ENCODE measurements around the gene ELMO1. TPM values are rescaled to one million over a fixed set of nuclear protein-coding genes. Genes with fewer than 3 reads are reported as not detected.

Gene ELMO1
- total RNA-seq, 1 experiment from 2014 or later = not detected

- no TSS peak for BruUV-seq (replicated peaks)
- Histone ChIP-seq H2AFZ (ENCODE audit: low read length) (no peak overlapping the region), H3K36me3 (ENCODE audit: low read depth, low read length) (no peaks in the 10 kb centered on the region), H3K27me3 (ENCODE audit: low read length) (peaks cover 9% of the 10 kb centered on the region; the same call in 1 of the 2 replicates), H3K27ac (ENCODE audit: low read length) (no peak overlapping the region), H3K4me1 (ENCODE audit: insufficient read depth, low read length) (no peaks in the 10 kb centered on the region), H3K4me2 (ENCODE audit: low read length) (no peak overlapping the region), H3K9me2 (replicated peaks; ENCODE audit: low read length) (no peaks in the 10 kb centered on the region), H3K9ac (ENCODE audit: low read length) (no peak overlapping the region), H3K4me3 (ENCODE audit: low read length) (no peak overlapping the region), H3F3A (ENCODE audit: low read length, unreplicated experiment) (no peaks in the 10 kb centered on the region), H3K79me2 (ENCODE audit: low read length) (no peaks in the 10 kb centered on the region), H3K9me3 (ENCODE audit: low read length) (no peaks in the 10 kb centered on the region), H4K20me1 (ENCODE audit: low read length) (no peaks in the 10 kb centered on the region)
- intact Hi-C loops (cut with micrococcal nuclease) = loop anchor here (10.0 kb wide), 1 partner anchor 512 kb away; no protein-coding TSS in a partner anchor
- DNase-seq = no peak
- CTCF ChIA-PET = no interaction called here
- POLR2A ChIA-PET (ENCODE audit: unreplicated experiment) = no interaction called here
- no peak for ATAC-seq
- TF ChIP-seq EZH2 (IDR thresholded peaks at IDR 0.05; ENCODE audit: low read length, unreplicated experiment) (no peak), EZH2phosphoT487 (IDR thresholded peaks at IDR 0.05; ENCODE audit: borderline replicate concordance, low read length) (no peak)
Observed at GRCh38 chr7:37186753-37187152, 261.9 kb downstream of the ELMO1 start.

DNA sequence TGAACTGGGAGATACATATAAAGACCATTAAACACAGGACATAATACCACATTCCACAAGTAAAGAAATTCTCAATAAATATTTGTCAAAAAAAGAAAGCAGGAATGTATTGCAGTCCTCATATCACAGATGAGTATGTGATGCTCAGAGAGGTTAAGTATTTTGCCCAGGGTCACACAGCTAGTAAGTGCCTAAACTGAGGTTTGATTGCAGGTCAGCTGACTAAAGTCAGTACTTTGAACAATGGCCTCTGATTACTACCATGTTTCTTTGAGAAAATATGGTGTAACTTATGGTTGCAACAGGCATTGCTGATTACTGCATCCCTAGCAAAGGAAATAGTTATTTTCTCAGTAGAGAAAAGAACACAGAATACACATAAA, 267.1 kb downstream of the ELMO1 start:
- ChIA-PET CTCF (interaction anchor here (0.6 to 1.8 kb wide), 11 partner anchors 17 to 694 kb away, joined by 3 to 38 read pairs (median 6); no protein-coding TSS in a partner anchor), POLR2A (ENCODE audit: unreplicated experiment) (no interaction called here)
- no peaks in the 10 kb centered on the region for H3F3A ChIP-seq (ENCODE audit: low read length, unreplicated experiment)
- intact Hi-C loops (cut with micrococcal nuclease) = loop anchor here (10.0 kb wide), 1 partner anchor 507 kb away; no protein-coding TSS in a partner anchor
- no peaks in the 10 kb centered on the region for H3K9me3 ChIP-seq (ENCODE audit: low read length)
- ATAC-seq (no peak), DNase-seq (no peak)
- H3K4me1 ChIP-seq (ENCODE audit: insufficient read depth, low read length) = no peaks in the 10 kb centered on the region
- H3K27me3 ChIP-seq (ENCODE audit: low read length) = peaks cover 25% of the 10 kb centered on the region; the same call in 1 of the 2 replicates
- H3K9ac ChIP-seq (ENCODE audit: low read length) = no peak overlapping the region
- H2AFZ ChIP-seq (ENCODE audit: low read length) = no peak overlapping the region
- H3K36me3 ChIP-seq (ENCODE audit: low read depth, low read length) = no peaks in the 10 kb centered on the region
- H4K20me1 ChIP-seq (ENCODE audit: low read length) = no peaks in the 10 kb centered on the region
- no peak overlapping the region for H3K4me3 ChIP-seq (ENCODE audit: low read length)
- H3K9me2 ChIP-seq (replicated peaks; ENCODE audit: low read length) = no peaks in the 10 kb centered on the region
- TF ChIP-seq EZH2phosphoT487 (IDR thresholded peaks at IDR 0.05; ENCODE audit: borderline replicate concordance, low read length) (no peak), EZH2 (IDR thresholded peaks at IDR 0.05; ENCODE audit: low read length, unreplicated experiment) (no peak), CTCF (conservative IDR thresholded peaks at IDR 0.05; ENCODE audit: low read depth, low read length) (no peak)
- H3K4me2 ChIP-seq (ENCODE audit: low read length) = no peak overlapping the region
- no peak overlapping the region for H3K27ac ChIP-seq (ENCODE audit: low read length)
- H3K79me2 ChIP-seq (ENCODE audit: low read length) = no peaks in the 10 kb centered on the region
- no TSS peak for BruUV-seq (replicated peaks)

DNA sequence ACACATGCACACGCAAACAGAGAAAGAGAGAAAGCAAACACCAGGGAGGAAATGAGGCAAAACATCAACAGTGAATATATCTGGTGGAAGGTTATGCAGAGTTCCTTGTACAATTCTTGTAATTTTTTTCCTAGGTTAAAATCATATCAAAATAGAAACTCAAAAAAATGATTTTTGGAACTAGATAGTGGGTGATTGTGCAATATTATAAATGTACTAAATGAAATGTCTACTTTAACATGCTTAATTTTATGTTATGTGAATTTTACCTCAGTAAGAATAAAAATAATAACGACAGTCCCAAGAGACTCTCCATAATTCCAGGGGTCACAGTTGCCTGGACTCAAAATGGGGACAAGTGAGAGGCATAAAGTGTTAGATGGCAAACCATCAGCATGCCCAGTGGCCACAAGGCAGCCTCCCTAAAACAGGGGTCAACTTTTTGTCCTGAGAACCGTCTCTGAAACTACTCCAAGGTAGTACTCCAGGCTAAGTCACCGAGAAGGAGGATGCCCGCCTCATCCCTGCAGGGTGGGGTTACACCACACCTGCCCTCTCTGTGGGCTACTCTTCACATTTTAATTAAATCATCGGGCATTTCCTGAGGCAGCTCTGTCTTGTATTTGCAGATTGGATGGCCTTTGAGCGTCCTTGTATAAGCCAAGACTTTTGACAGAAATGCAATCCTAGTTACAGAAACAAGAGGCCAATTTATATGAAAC, 267.7 kb downstream of the ELMO1 start:
- DNase-seq (no peak), ATAC-seq (no peak)
- Histone ChIP-seq H3K27ac (ENCODE audit: low read length) (no peak overlapping the region), H3K36me3 (ENCODE audit: low read depth, low read length) (no peaks in the 10 kb centered on the region), H2AFZ (ENCODE audit: low read length) (no peak overlapping the region), H3K9ac (ENCODE audit: low read length) (no peak overlapping the region), H3K4me1 (ENCODE audit: insufficient read depth, low read length) (no peaks in the 10 kb centered on the region), H3K4me3 (ENCODE audit: low read length) (no peak overlapping the region), H3F3A (ENCODE audit: low read length, unreplicated experiment) (no peaks in the 10 kb centered on the region), H3K9me3 (ENCODE audit: low read length) (no peaks in the 10 kb centered on the region), H3K27me3 (ENCODE audit: low read length) (peaks cover 30% of the 10 kb centered on the region; the same call in 1 of the 2 replicates), H4K20me1 (ENCODE audit: low read length) (no peaks in the 10 kb centered on the region), H3K4me2 (ENCODE audit: low read length) (no peak overlapping the region), H3K79me2 (ENCODE audit: low read length) (no peaks in the 10 kb centered on the region), H3K9me2 (replicated peaks; ENCODE audit: low read length) (no peaks in the 10 kb centered on the region)
- POLR2A ChIA-PET (ENCODE audit: unreplicated experiment) = no interaction called here
- no TSS peak for BruUV-seq (replicated peaks)
- no peak for TF ChIP-seq CTCF (conservative IDR thresholded peaks at IDR 0.05; ENCODE audit: low read depth, low read length)
- no peak for TF ChIP-seq EZH2phosphoT487 (IDR thresholded peaks at IDR 0.05; ENCODE audit: borderline replicate concordance, low read length)
- TF ChIP-seq EZH2 (IDR thresholded peaks at IDR 0.05; ENCODE audit: low read length, unreplicated experiment) = no peak
- CTCF ChIA-PET = interaction anchor here (0.6 to 1.8 kb wide), 5 partner anchors 154 to 216 kb away, joined by 4 to 38 read pairs (median 5); no protein-coding TSS in a partner anchor
- intact Hi-C loops (cut with micrococcal nuclease) = loop anchor here (10.0 kb wide), 1 partner anchor 506 kb away; no protein-coding TSS in a partner anchor
